Measurements from ENCODE around the gene ZSCAN23. TPM values are rescaled to one million over a fixed set of nuclear protein-coding genes. Genes with fewer than 3 reads are reported as not detected.

ZSCAN23 gene
- total and polyA plus RNA-seq, 2 donors (not counting 3 experiments of a cell fraction or from before 2014, with no cell fraction given): 0.28 to 1.6 TPM

DNA sequence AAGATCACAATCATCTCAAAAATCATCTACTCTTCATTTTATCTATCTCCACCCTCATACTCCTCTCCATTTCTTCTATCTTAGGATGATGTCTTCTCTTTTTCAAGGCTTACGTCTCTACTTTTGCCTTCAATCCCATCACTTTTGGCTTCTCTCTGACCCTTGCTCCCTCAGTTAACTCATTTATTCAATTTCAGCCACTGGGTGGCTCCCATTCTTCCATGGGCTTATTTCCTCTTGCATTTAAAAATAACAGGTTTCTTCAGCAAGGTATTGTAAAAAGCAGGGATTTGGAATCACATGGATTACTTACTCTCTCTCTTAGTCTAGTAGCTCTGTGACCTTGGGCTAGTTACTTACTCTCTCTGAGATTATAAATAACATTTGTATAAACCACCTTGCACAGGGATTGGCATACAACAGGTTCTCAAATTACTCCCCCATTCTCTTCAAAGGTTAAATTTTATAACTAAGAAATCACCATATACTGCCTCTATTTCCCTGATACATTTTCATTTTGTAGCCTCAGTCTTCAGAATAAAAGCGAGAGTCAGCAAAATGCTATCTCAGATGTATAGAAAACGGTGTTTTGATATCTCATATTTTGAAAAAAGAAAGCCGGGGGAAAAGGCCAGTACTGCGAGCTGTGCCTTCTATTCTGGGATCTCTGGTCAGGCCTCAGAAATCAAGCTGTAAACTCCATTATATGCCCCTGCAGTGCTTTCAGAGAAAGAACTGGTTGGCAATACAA is 49.2 kb downstream of the ZSCAN23 start:
- DNase-seq (ENCODE audit: low read depth, low spot score): peak; percentile 15
- no peak for FAIRE-seq
- Histone ChIP-seq H3K4me2 (ENCODE audit: insufficient read depth, low read length) (no peak overlapping the region), H3K36me3 (ENCODE audit: control insufficient read depth in 2 of 2, extremely low read depth in 1 of 2, insufficient read depth in 2 of 2, low read length in 2 of 2) (peaks cover 17 to 27% of the 10 kb centered on the region in 2 experiments), H2AFZ (ENCODE audit: low read depth, low read length) (no peak overlapping the region), H3K27me3 (ENCODE audit: control insufficient read depth in 2 of 2, insufficient read depth in 2 of 2, low read length in 2 of 2) (no peaks in the 10 kb centered on the region), H3K9me3 (replicated peaks; ENCODE audit: control insufficient read depth, insufficient read depth, low read length) (no peaks in the 10 kb centered on the region), H4K20me1 (replicated peaks; ENCODE audit: control insufficient read depth, extremely low read depth, insufficient read depth, low read length) (no peaks in the 10 kb centered on the region), H3K4me3 (replicated peaks in 1 of 3; ENCODE audit: insufficient read depth in 1 of 3, low read depth in 1 of 3, low read length in 3 of 3) (no peak overlapping the region), H3K9me1 (replicated peaks; ENCODE audit: control insufficient read depth, extremely low read depth, insufficient read depth, low read length) (no peaks in the 10 kb centered on the region), H3K79me2 (ENCODE audit: control insufficient read depth, insufficient read depth, low read length) (peaks cover 18% of the 10 kb centered on the region), H3K9ac (replicated peaks; ENCODE audit: extremely low read depth, insufficient read depth, low read length) (no peak overlapping the region), H3K4me1 (ENCODE audit: control insufficient read depth, extremely low read depth, insufficient read depth, low read length) (peaks cover 8% of the 10 kb centered on the region), H3K27ac (ENCODE audit: insufficient read depth, low read depth, low read length) (no peak overlapping the region)
- TF ChIP-seq, protein P1, sequence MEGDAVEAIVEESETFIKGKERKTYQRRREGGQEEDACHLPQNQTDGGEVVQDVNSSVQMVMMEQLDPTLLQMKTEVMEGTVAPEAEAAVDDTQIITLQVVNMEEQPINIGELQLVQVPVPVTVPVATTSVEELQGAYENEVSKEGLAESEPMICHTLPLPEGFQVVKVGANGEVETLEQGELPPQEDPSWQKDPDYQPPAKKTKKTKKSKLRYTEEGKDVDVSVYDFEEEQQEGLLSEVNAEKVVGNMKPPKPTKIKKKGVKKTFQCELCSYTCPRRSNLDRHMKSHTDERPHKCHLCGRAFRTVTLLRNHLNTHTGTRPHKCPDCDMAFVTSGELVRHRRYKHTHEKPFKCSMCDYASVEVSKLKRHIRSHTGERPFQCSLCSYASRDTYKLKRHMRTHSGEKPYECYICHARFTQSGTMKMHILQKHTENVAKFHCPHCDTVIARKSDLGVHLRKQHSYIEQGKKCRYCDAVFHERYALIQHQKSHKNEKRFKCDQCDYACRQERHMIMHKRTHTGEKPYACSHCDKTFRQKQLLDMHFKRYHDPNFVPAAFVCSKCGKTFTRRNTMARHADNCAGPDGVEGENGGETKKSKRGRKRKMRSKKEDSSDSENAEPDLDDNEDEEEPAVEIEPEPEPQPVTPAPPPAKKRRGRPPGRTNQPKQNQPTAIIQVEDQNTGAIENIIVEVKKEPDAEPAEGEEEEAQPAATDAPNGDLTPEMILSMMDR (IDR thresholded peaks at IDR 0.05; ENCODE audit: extremely low read depth in 1 of 2, insufficient read depth in 1 of 2, low read depth in 1 of 2, low read length in 2 of 2): peak in 1 of 2 donors; percentile 8
- TF ChIP-seq, protein P2, sequence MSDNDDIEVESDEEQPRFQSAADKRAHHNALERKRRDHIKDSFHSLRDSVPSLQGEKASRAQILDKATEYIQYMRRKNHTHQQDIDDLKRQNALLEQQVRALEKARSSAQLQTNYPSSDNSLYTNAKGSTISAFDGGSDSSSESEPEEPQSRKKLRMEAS (IDR thresholded peaks at IDR 0.05; ENCODE audit: insufficient read depth, insufficient read length): no peak
- CTCF ChIA-PET: interaction anchor here (0.7 to 1.8 kb wide), 5 partner anchors 10 to 280 kb away, joined by 3 to 6 read pairs (median 3); no protein-coding TSS in a partner anchor
- POLR2A ChIA-PET: no interaction called here
- dilution Hi-C loops (cut with MboI; ENCODE audit: extremely low pct_ligation_motif_present, low sequenced_read_pairs): no loop called here
- intact Hi-C loops (cut with micrococcal nuclease): loop anchor here (1.0 kb wide), 1 partner anchor 290 kb away; no protein-coding TSS in a partner anchor
- BruUV-seq (replicated peaks): no TSS peak

DNA sequence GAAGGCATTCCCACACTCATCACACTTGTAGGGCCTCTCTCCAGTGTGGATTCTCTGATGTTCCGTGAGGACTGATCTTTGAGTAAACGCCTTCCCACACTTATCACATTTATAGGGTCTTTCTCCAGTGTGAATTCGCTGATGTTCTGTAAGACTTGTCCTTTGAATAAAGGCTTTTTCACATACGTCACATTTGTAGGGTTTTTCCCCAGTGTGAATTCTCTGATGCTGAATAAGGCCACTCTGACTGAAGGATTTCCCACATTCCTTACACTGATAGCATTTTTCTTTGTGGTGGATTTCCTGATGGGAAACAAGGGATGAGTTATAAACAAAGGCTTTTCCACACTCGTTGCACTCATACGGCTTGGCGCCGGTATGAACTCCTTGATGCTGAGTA is 52.6 kb downstream of the ZSCAN23 start:
- Histone ChIP-seq H4K20me1 (replicated peaks; ENCODE audit: control insufficient read depth, extremely low read depth, insufficient read depth, low read length) (no peaks in the 10 kb centered on the region), H2AFZ (ENCODE audit: low read depth, low read length) (no peak overlapping the region), H3K9me1 (replicated peaks; ENCODE audit: control insufficient read depth, extremely low read depth, insufficient read depth, low read length) (no peaks in the 10 kb centered on the region), H3K4me1 (ENCODE audit: control insufficient read depth, extremely low read depth, insufficient read depth, low read length) (no peaks in the 10 kb centered on the region), H3K27ac (ENCODE audit: insufficient read depth, low read depth, low read length) (no peak overlapping the region), H3K4me2 (ENCODE audit: insufficient read depth, low read length) (no peak overlapping the region), H3K27me3 (ENCODE audit: control insufficient read depth in 2 of 2, insufficient read depth in 2 of 2, low read length in 2 of 2) (no peaks in the 10 kb centered on the region), H3K36me3 (ENCODE audit: control insufficient read depth in 2 of 2, extremely low read depth in 1 of 2, insufficient read depth in 2 of 2, low read length in 2 of 2) (peaks cover 20 to 27% of the 10 kb centered on the region in 2 experiments), H3K79me2 (ENCODE audit: control insufficient read depth, insufficient read depth, low read length) (peaks cover 7% of the 10 kb centered on the region), H3K9me3 (replicated peaks; ENCODE audit: control insufficient read depth, insufficient read depth, low read length) (no peaks in the 10 kb centered on the region), H3K4me3 (replicated peaks in 1 of 3; ENCODE audit: insufficient read depth in 1 of 3, low read depth in 1 of 3, low read length in 3 of 3) (no peak overlapping the region), H3K9ac (replicated peaks; ENCODE audit: extremely low read depth, insufficient read depth, low read length) (no peak overlapping the region)
- dilution Hi-C loops (cut with MboI; ENCODE audit: extremely low pct_ligation_motif_present, low sequenced_read_pairs): no loop called here
- no TSS peak for BruUV-seq (replicated peaks)
- intact Hi-C loops (cut with micrococcal nuclease): no loop called here
- FAIRE-seq (no peak), DNase-seq (ENCODE audit: low read depth, low spot score) (no peak)
- POLR2A ChIA-PET: no interaction called here
- no peak for TF ChIP-seq POLR2AphosphoS5 (IDR thresholded peaks at IDR 0.05; ENCODE audit: insufficient read depth, low read depth, low read length)
- TF ChIP-seq POLR2A (IDR thresholded peaks at IDR 0.05; ENCODE audit: low read depth, low read length): no peak
- TF ChIP-seq, protein P1 (IDR thresholded peaks at IDR 0.05; ENCODE audit: extremely low read depth in 1 of 2, insufficient read depth in 1 of 2, low read depth in 1 of 2, low read length in 2 of 2): no peak
- TF ChIP-seq GATA2 (IDR thresholded peaks at IDR 0.05; ENCODE audit: insufficient read depth, insufficient read length, low read depth, low read length): no peak
- TF ChIP-seq FOS (IDR thresholded peaks at IDR 0.05; ENCODE audit: borderline replicate concordance, insufficient read depth, low read length): no peak
- TF ChIP-seq JUN (IDR thresholded peaks at IDR 0.05; ENCODE audit: borderline replicate concordance, insufficient read depth, insufficient read length, low read depth): no peak
- TF ChIP-seq, protein P2 (IDR thresholded peaks at IDR 0.05; ENCODE audit: insufficient read depth, insufficient read length): no peak
- TF ChIP-seq MYC (IDR thresholded peaks at IDR 0.05; ENCODE audit: low read depth, low read length): no peak
- TF ChIP-seq EZH2 (IDR thresholded peaks at IDR 0.05; ENCODE audit: borderline replicate concordance, low read depth, low read length, severe bottlenecking): no peak
- CTCF ChIA-PET: interaction anchor here (0.7 kb wide), 1 partner anchor 237 kb away, joined by 3 read pairs; no protein-coding TSS in a partner anchor

Data from endothelial cell of umbilical vein (primary cell).